MM.1S (cell line): ENCODE data around the gene TDP1.

ENCODE experiments used
- DNase-seq: peaks from one replicate; pipeline ENCODE4 v3.0.0-alpha.2; 2015
- H2AFZ ChIP-seq: fragments of 300-600 bp; sonication (generic); 2 replicates; pipeline ENCODE4 v1.6.0; 2016; ENCODE audit warnings: antibody characterized with exemption, low read length
- H3F3A ChIP-seq: fragments of 300-600 bp; sonication (generic); 2 replicates; pipeline ENCODE4 v1.6.1; 2016; ENCODE audit warnings: mild to moderate bottlenecking, antibody characterized with exemption, low read length, moderate library complexity, mixed read lengths; ENCODE audit not compliant: insufficient read depth
- H3K27ac ChIP-seq: fragments of 300-600 bp; sonication (generic); 2 replicates; pipeline ENCODE4 v1.5.1; 2016; ENCODE audit warnings: mild to moderate bottlenecking, low read length
- H3K27me3 ChIP-seq: fragments of 300-600 bp; sonication (generic); replicated peaks from 2 replicates; pipeline ENCODE4 v1.6.0; 2016; ENCODE audit warnings: low read length; ENCODE audit not compliant: insufficient read depth
- H3K36me3 ChIP-seq: fragments of 300-600 bp; sonication (generic); replicated peaks from 2 replicates; pipeline ENCODE4 v1.6.1; 2016; ENCODE audit warnings: mild to moderate bottlenecking, low read length, mixed read lengths; ENCODE audit not compliant: insufficient read depth
- H3K4me1 ChIP-seq: fragments of 300-600 bp; sonication (generic); 2 replicates; pipeline ENCODE4 v1.6.1; 2016; ENCODE audit warnings: low read length, mixed read lengths
- H3K4me2 ChIP-seq: fragments of 300-600 bp; sonication (generic); 2 replicates; pipeline ENCODE4 v1.6.0; 2016; ENCODE audit warnings: low read depth, low read length
- H3K4me3 ChIP-seq: fragments of 300-600 bp; sonication (generic); 2 replicates; pipeline ENCODE4 v1.5.1; 2016; ENCODE audit warnings: low read length, mixed read lengths
- H3K79me2 ChIP-seq: fragments of 300-600 bp; sonication (generic); 2 replicates; pipeline ENCODE4 v1.6.1; 2016; ENCODE audit warnings: mixed run types, low read length, mixed read lengths
- H3K9ac ChIP-seq: fragments of 300-600 bp; sonication (generic); 2 replicates; pipeline ENCODE4 v1.6.1; 2016; ENCODE audit warnings: low read length, mixed read lengths
- H3K9me2 ChIP-seq: fragments of 300-600 bp; sonication (generic); replicated peaks from 2 replicates; pipeline ENCODE4 v1.6.1; 2016; ENCODE audit warnings: mild to moderate bottlenecking, low read length, mixed read lengths; ENCODE audit not compliant: insufficient read depth
- H3K9me3 ChIP-seq: fragments of 300-600 bp; sonication (generic); replicated peaks from 2 replicates; pipeline ENCODE4 v1.6.1; 2016; ENCODE audit warnings: mild to moderate bottlenecking, low read length, mixed read lengths; ENCODE audit not compliant: insufficient read depth
- H4K20me1 ChIP-seq: fragments of 300-600 bp; sonication (generic); 2 replicates; pipeline ENCODE4 v1.6.1; 2016; ENCODE audit warnings: mild to moderate bottlenecking, low read length, moderate library complexity, mixed read lengths; ENCODE audit not compliant: insufficient read depth
- EZH2 ChIP-seq: fragments of 300-600 bp; sonication (generic); optimal IDR thresholded peaks from 2 replicates; pipeline ENCODE3; 2017; ENCODE audit warnings: low read depth, mild to moderate bottlenecking, antibody characterized with exemption, low read length, mixed read lengths
- EZH2phosphoT487 ChIP-seq: fragments of 300-600 bp; sonication (generic); IDR thresholded peaks from 2 replicates; pipeline ENCODE4 v1.6.1; 2018; ENCODE audit warnings: antibody characterized with exemption, low read length
- TF ChIP-seq, protein P1 (sequence below): fragments of 300-600 bp; sonication (generic); IDR thresholded peaks from 2 replicates; pipeline ENCODE4 v1.5.1; 2016; ENCODE audit warnings: antibody characterized with exemption, low read length, mixed read lengths

TDP1 gene

DNA sequence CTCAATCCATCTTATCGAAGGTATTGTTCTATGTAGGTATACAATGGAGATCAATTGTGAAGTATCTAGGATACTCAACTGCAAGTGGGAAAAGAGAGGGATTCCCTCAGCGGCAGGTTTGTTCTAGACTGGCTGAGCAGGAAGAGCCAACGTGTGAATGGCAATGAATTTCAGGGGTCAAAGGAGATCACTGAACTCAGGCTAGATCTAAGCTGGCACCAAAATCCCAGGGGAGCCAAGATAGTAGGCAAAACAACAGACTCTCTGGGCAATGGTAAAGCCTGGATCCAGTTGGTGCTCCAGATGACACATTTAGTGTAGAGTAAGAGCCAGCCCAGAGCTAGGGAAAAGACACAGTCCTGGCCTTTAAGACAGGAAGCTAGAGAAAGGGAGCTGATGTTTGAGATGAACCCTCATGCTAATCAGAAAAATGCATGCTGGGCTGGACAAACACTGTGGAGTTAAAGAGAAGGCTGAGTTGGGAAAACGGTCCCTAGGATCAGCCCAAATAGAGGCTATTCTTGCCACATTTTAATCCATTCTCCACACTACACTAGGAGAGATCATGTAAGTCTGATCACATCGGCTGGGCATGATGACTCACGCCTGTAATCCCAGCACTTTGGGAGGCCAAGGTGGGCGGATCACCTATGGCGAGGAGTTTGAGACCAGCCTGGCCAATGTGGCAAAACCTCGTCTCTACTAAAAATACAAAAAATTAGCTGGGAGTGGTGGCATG, 46.8 kb upstream of the TDP1 start:
- Histone ChIP-seq H3K36me3 (no peaks in the 10 kb centered on the region), H3F3A (no peaks in the 10 kb centered on the region), H2AFZ (no peak overlapping the region), H3K9ac (no peak overlapping the region), H3K79me2 (no peaks in the 10 kb centered on the region), H3K27ac (no peak overlapping the region), H4K20me1 (no peaks in the 10 kb centered on the region), H3K9me2 (no peaks in the 10 kb centered on the region), H3K9me3 (no peaks in the 10 kb centered on the region), H3K4me2 (no peak overlapping the region), H3K27me3 (no peaks in the 10 kb centered on the region), H3K4me3 (no peak overlapping the region), H3K4me1 (no peaks in the 10 kb centered on the region)
- DNase-seq = no peak
- TF ChIP-seq EZH2phosphoT487 = no peak
- TF ChIP-seq EZH2 = no peak
- TF ChIP-seq, protein P1, sequence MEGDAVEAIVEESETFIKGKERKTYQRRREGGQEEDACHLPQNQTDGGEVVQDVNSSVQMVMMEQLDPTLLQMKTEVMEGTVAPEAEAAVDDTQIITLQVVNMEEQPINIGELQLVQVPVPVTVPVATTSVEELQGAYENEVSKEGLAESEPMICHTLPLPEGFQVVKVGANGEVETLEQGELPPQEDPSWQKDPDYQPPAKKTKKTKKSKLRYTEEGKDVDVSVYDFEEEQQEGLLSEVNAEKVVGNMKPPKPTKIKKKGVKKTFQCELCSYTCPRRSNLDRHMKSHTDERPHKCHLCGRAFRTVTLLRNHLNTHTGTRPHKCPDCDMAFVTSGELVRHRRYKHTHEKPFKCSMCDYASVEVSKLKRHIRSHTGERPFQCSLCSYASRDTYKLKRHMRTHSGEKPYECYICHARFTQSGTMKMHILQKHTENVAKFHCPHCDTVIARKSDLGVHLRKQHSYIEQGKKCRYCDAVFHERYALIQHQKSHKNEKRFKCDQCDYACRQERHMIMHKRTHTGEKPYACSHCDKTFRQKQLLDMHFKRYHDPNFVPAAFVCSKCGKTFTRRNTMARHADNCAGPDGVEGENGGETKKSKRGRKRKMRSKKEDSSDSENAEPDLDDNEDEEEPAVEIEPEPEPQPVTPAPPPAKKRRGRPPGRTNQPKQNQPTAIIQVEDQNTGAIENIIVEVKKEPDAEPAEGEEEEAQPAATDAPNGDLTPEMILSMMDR = no peak

DNA sequence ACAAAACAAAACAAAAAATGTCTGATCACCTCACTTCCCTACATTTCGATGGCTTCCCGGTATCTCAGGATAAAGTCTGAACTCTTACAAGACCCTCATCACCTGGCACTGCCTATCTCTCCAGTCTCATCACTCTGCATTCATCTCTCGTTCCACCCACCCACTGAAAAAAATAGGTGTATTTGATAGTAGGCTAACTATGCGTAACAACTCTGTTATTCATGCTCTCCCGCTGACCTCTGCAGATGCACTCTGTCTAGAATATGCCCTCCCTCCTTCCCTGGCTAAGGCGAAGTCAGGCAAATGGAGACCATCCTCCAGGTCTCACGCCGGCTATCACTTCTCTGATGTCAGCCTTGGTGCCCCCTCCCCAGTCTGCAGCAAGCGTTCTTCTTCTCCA, 46.1 kb upstream of the TDP1 start:
- no peak overlapping the region for H3K27ac ChIP-seq
- H3K79me2 ChIP-seq = no peaks in the 10 kb centered on the region
- H2AFZ ChIP-seq = no peak overlapping the region
- no peak for DNase-seq
- no peaks in the 10 kb centered on the region for H3K9me2 ChIP-seq
- no peak overlapping the region for H3K4me2 ChIP-seq
- TF ChIP-seq, protein P1 = no peak
- TF ChIP-seq EZH2 = no peak
- TF ChIP-seq EZH2phosphoT487 = no peak
- H3K9ac ChIP-seq = no peak overlapping the region
- no peaks in the 10 kb centered on the region for H4K20me1 ChIP-seq
- no peaks in the 10 kb centered on the region for H3K27me3 ChIP-seq
- H3K9me3 ChIP-seq = no peaks in the 10 kb centered on the region
- H3K4me3 ChIP-seq = no peak overlapping the region
- H3F3A ChIP-seq = no peaks in the 10 kb centered on the region
- H3K4me1 ChIP-seq = no peaks in the 10 kb centered on the region
- no peaks in the 10 kb centered on the region for H3K36me3 ChIP-seq

DNA sequence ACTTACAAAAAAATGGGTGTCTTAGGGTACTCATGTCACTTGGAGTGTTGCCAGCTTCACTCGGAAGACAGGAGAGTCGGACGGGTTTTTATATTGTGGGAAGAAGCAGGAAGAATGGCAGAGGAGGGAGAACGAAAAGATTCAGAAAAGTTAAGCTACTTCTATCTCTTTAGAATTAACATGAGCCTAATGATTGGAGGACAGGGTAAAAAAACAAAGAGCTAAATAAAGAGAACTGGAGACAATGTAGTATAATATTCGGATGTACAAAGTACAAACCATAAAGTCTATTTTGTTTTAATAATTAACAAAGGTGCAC, 45.1 kb upstream of the TDP1 start:
- no peaks in the 10 kb centered on the region for H3K36me3 ChIP-seq
- no peak overlapping the region for H3K4me2 ChIP-seq
- no peaks in the 10 kb centered on the region for H3F3A ChIP-seq
- no peaks in the 10 kb centered on the region for H4K20me1 ChIP-seq
- H3K79me2 ChIP-seq = no peaks in the 10 kb centered on the region
- no peak overlapping the region for H2AFZ ChIP-seq
- no peak for DNase-seq
- no peaks in the 10 kb centered on the region for H3K9me2 ChIP-seq
- H3K4me1 ChIP-seq = no peaks in the 10 kb centered on the region
- TF ChIP-seq, protein P1 = no peak
- TF ChIP-seq EZH2phosphoT487 (no peak), EZH2 (no peak)
- H3K9me3 ChIP-seq = no peaks in the 10 kb centered on the region
- H3K9ac ChIP-seq = no peak overlapping the region
- no peak overlapping the region for H3K27ac ChIP-seq
- no peaks in the 10 kb centered on the region for H3K27me3 ChIP-seq
- no peak overlapping the region for H3K4me3 ChIP-seq
